ENCODE measurements around the gene SETBP1.

The SETBP1 gene

DNA sequence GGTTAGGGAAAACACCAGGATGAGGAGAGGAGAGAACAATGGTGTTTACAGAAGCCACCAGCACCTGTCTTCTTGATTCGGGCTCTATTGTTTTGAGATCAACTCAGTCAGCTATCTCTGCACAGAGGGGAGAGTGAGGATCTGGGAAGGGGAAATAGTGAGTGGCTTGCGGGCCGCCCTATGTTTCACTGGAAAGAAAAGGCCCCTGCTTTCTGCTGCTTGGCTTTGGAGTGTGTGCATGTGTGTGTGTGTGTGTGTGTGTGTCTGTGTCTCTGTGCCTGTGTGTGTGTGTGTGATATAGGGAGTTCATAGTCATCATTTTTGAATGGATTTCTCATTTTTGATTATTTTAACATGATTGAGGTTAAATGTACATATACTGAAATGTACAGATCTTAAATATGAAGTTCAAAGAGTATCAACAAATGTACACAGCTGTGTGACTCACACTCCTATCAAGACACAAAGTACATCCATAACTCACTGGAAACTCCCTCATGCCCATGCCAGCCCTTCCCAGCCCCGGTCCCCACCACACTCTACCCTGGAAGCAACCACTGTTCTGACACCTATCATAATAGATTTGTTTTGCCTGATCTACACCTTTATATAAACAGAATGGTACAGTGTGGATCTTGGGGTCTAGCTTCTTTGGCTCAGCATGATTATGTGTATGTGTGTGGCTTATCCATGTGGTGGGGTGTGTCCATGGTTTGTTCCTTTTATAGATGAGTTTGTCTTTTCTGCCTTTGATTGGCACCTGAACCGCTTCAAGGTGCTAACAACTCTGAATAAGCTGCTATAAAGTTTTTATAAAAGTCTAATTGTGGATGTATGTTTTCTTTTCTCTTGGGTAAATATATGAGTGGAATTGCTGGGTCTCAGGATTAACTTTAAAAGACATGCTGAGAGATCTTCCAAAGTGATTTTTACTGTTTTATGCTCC is 258.3 kb downstream of the SETBP1 start:
- DNase-seq (ENCODE audit: low read depth) = no peak

DNA sequence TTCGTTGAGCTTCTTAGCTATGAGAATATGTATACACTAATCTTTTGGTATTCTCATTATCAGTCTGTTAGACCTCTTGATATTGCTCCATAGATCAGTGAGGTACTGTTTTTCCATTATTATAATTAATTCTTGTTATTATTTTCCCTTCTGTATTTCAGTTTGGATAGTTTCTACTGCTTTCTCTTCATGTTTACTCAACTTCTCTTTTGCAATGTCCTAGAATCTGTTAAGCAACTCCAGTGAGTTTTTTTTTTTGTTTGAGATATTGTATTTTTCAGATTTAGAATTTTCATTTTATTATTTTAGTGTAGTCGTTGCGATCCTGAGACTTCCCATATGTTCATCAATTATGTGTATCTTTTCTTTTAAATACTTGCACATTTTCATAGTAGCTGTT is 260.8 kb downstream of the SETBP1 start:
- no peak for DNase-seq (ENCODE audit: low read depth)

DNA sequence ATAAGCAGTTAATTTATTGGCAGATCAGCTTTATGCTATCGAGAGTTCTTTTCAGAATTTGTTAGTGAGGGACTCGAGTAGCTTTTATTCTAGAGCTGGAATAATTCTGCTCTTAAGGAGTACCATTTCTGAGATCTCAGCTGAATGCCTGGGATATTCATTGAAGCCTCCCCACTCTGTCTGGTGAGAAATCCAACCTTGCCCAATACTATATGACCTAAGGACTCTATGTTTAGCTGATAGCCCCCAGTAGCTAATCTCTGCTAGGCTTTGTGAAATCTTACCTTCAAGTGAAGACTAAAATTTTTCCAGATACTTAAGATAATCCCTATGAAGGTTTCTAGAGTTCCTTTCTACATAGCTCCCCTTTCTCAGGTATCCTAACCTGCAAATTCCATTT is 261.4 kb downstream of the SETBP1 start:
- DNase-seq (ENCODE audit: low read depth) = no peak

DNA sequence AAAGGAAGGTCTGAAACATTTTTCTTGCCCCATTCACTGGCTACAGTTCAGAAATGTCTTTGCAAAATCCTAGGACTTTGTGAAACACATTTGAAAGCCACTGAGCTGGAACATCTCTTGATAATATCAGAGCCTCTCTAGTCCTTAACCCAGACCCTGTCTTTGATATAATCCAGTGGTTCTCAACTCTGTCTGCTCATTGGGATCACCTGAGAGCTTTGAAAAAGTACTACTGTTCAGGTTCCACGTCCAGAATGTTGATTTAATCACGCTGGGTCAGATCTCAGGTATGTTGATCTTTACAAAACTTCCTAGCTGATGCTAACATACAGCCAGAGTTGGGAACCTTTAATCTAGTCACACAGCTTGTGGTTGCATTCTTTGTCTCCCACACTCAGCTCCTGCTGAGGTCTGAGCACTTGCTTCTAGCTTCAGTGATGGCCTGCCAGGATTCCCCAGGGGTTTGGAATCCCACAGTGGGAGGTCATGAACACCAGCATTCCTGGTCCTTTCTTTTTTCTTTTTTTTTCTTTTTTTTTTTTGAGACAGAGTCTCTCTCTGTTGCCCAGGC is 262.7 kb downstream of the SETBP1 start:
- DNase-seq (ENCODE audit: low read depth) = no peak

DNA sequence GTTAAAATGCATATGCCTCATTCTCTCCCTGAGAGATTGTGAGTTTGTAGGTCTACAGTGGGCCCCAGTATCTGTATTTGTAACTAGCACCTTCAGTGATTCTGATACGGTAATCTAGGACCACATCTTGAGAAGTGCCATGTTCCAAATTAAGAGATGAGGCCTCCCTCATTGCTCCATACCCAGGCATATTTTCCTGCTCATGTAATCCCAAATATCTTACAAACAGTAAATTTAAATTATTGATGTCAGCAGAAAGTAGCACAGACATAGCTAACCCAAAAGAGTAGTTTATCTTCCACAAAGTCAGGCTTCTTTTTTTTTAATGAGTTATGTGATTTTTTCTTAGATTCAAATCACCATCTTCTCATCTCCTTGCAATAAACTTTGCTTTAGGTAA is 263.8 kb downstream of the SETBP1 start:
- DNase-seq (ENCODE audit: low read depth) = no peak

DNA sequence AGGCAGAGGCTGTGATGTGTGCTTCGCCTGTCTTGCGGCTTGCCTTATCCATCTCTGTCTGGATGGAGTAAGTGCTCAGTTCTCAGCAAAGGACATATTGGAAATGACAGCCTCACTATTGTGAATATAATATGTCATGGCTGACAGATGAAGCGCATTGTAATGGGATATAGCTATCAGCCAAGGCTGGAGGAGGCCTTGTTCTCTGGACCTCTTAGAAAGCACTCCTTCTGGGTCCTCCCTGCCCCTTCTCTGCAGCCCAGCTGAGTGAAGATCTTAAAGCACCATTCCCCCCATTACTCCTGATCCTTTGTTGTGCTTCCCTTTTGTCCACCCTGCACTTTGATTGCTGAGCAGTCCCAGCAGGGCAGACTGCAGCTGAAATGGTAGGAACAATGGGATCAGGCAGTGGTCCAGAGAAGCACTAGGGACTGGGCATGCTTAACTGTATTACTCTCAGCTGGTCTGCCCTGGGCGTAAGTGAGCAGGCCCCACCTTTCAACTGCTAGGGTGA is 265.3 kb downstream of the SETBP1 start:
- DNase-seq (ENCODE audit: low read depth) = no peak

DNA sequence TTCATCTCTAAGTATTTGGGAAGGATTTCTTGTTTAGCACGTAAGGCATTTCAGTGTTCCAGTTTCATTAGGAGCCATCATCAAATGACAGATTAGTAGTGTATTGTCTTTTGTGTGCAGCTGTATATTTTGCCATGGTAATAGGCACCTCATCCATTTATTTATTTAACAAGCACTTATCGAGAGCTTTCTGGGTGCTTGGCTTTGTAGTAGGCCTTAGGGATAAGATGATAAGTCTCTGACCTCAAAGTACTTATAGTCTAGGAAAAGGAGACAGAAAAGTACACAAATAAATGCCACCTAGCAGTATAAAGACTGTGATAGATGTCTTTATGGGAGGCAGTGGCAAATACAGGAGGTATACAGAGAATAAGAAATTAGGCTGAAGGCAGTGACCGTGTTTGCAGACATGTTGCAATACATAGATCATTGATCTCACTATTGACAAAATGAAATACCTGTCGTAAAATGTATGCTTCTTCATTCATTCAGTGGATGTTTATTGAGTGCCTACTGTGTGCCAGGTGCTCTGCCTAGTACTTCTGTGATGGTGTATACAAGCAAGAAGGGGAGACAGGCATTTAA is 265.9 kb downstream of the SETBP1 start:
- DNase-seq (ENCODE audit: low read depth) = no peak

DNA sequence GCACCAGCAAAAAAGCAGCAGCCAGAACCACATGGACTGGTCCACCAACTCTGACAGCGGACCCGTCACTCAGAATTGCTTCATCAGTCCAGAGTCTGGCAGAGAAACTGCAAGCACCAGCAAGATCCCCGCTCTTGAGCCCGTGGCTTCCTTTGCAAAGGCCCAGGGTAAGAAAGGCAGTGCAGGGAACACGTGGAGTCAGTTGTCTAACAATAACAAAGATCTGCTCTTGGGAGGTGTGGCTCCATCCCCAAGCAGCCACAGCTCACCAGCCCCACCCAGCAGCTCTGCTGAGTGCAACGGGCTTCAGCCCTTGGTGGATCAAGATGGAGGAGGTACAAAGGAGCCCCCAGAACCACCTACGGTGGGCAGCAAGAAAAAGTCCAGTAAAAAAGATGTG is 269.3 kb downstream of the SETBP1 start:
- DNase-seq (ENCODE audit: low read depth) = no peak

DNA sequence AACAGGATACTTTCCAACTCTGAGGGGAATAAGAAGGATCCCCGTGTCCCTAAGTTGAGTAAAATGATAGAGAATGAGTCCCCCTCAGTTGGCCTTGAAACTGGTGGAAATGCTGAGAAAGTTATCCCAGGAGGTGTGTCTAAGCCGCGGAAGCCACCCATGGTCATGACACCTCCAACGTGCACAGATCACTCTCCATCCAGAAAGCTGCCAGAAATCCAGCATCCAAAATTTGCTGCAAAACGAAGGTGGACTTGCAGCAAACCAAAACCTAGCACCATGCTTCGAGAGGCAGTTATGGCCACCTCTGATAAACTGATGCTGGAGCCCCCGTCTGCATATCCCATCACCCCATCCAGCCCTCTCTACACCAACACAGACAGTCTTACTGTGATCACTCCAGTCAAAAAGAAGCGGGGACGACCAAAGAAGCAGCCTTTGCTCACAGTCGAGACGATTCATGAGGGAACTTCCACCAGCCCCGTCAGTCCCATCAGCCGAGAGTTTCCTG is 270.1 kb downstream of the SETBP1 start:
- no peak for DNase-seq (ENCODE audit: low read depth)

DNA sequence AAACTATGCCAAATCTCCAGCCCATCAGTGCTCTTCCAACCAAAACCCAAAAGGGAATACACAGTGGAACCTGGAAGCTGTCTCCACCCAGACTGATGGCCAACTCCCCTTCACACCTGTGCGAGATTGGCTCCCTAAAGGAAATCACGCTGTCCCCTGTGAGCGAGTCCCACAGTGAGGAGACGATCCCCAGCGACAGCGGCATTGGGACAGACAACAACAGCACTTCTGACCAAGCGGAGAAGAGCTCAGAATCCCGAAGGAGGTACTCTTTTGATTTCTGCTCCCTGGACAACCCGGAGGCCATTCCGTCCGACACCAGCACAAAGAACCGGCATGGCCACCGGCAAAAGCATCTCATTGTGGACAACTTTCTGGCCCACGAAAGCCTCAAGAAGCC is 271.1 kb downstream of the SETBP1 start:
- DNase-seq (ENCODE audit: low read depth) = no peak

DNA sequence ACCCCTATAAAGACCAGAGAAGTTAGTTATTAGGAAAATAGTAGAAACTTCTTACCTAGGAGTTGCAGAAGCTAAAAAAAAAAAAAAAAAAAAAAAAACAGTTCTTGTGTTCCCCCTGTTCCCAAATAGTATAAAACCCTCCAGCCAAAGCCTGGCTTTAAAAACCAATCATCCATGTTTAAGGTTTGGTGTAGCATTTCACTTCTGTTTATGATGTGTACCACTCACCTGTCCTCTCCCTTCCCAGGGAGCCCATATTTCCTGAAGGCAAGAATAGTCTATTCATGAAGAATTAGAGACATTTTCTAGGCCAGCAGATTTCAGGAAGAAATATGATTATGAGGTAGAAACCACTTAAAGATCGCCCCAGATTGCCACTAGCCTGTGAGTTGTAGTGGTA is 273.6 kb downstream of the SETBP1 start:
- DNase-seq (ENCODE audit: low read depth) = no peak

DNA sequence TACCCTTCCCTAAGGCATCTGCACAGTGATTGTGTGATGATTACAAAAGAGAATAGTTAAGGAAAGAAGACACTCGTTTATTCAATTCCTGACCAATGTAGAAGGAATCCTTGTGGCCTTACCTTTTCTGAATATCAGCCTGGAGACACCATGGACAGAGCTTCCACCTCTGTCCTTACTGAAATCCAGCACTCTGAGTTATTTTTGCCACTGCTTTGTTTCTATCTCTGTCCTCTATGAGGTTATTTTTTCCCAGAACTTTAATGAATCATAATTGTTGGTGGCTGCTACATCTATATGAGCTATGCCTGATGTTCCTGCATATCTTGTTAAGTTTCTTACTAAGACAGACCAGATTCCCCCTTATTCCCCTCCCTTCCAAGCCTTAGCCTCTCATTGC is 275.1 kb downstream of the SETBP1 start:
- no peak for DNase-seq (ENCODE audit: low read depth)

DNA sequence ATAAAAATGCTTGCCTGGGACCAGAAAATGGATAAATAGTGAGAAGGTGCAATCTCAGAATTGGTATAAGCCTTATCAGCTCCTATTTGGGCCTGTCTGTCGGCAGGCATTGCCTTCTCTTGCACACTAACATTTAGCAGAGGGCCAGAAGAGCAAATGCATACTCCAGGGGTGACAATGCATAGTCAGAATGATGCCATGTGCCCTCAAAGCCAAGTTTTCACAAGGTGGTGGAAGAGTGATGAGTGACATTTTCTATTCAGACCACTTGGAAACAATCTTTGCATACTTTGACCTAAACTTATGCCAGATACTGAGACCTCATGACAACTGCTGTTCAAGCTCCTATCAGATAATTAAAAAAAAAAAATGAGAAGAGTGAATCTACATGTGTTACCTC is 276.3 kb downstream of the SETBP1 start:
- no peak for DNase-seq (ENCODE audit: low read depth)

DNA sequence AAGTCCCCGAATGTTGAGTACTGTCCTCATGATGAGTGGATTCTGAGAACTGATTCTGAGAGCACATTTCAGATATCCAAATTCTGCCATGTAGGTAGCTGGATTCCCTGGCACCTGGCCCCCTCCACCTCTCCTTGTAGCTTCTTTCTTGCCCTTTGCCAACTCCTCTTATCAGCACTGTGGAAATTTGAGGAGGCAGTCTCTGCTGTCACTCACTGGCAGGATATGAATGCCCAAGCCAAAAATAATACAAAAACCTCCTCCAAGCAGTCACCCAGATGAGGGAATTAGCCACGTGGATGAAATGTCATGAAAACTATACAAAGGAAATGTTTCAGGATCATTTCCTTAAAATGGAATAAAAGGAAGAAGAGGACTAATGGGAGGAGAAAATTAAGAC is 276.8 kb downstream of the SETBP1 start:
- no peak for DNase-seq (ENCODE audit: low read depth)

DNA sequence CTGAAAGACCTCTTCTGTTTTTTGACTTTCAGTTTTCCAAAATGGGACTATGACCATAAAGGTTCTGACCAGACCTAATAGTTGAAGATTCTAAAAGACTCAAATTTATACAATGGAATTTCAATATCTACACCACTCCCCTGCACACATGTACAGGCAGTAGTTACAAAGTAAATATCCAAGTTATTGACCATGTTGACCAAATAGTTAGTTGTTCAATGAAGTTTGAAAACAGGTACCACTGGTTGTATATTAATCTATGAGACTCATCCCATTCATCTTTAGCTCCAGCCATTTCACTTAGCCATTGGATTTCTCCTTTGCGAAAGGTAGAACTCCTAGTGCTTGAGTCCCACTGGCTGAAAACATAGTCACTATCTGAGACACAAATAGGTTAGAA is 277.4 kb downstream of the SETBP1 start:
- DNase-seq (ENCODE audit: low read depth) = no peak

DNA sequence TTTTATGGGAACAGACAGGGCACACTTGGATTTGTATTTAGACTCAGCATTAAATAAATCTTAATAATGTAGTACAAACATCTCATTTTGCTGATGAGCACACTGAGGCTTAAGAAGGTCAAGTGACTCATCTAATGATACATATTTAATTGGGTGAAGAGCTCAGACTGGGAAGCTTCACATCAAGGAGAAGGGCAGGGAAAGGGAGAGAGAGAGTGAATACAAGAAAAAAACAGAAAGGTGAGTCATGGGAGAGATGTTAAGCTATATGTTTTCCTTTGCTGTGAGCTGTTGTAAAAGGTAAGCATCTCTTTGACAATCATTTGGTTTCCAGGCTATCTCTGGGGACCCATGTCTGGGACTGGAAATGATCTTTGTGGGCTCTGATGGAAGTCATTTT is 277.8 kb downstream of the SETBP1 start:
- no peak for DNase-seq (ENCODE audit: low read depth)

DNA sequence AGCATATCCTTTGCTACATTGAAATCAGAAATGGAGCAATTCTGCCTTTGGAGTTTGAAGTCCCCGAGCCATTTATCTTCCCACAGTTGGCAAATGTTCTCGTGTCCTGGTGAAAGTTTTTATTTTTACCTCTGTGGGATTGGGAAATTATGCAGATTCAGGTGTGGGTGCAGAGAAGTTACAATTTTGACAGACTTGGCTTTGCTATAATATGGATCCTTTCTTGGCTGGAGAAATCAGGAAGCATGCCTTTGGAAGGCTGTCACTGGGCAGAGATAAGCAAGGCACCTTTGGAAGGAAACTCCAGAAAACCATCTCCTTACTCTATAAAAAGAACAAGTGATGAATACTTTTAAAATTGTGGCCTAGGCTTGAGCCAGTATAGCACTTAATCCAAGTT is 278.3 kb downstream of the SETBP1 start:
- DNase-seq (ENCODE audit: low read depth) = no peak

DNA sequence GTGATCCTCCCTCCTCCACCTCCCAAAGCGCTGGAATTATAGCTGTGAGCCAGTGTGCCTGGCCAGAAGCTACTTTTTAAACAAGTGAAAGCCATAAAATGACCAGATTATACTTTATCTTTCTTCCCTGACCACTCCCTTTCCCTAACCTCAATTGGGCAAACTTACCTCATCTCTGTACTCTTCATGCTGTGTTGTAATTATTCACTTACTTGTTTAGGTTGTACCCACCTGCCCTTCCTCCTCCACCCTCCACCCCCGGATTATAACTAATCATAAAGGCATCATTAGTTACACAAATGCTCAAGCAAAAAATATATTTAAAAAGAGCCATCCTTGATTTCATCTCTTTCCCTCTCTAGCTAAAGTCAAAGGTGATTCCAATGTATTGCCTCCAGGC is 279.9 kb downstream of the SETBP1 start:
- DNase-seq (ENCODE audit: low read depth) = no peak

DNA sequence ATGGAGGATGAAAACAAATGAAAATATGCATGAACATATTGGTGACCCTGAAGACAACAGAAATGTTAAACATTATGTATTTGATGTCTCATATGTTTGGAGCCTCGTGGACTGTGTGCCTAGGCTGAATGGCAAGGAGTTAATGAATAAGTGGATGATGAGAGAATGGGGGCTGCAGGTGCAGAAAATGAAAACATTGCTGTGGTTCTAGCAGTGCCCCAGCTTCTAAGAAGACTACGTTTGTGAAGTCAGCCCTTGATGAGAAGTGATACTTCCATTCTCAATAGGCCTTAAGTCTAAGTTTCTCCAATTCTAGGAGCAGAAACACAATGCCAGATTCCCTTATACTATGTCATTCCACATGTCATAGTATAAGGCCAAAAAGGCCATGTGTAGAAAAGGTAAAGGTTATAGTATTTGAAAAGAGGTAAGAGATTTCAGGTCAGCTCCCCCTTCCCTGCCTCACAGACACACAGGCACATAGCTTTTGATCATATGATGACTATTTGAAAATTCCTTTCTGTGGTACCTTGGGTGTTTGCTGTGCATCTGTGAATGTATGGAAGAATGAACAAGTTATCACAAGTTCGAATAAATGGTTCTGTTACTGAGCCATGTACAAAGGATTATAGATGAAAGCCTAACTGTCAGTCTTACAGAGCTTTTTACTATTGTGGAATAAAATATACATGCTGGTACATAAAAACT is 280.8 kb downstream of the SETBP1 start:
- no peak for DNase-seq (ENCODE audit: low read depth)

DNA sequence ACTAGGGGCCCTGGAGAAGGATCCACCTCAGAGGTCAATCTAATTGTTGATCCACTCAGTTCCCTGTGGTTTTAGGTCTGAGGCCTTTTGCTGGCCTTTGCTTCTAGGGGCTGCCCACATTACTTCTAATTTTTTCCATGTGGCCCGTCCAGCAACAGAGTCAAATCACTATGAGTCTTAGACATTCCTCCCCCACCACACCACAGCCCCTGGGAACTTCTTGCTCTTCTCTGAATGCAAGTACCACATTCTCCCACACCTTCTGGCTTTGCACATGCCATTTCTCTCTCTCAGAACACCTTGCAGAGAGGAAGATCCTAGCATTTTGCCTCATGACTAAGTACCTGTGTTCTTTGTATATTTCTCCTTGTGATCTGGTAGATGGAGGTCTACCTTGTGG is 286.9 kb downstream of the SETBP1 start:
- no peak for DNase-seq (ENCODE audit: low read depth)

DNA sequence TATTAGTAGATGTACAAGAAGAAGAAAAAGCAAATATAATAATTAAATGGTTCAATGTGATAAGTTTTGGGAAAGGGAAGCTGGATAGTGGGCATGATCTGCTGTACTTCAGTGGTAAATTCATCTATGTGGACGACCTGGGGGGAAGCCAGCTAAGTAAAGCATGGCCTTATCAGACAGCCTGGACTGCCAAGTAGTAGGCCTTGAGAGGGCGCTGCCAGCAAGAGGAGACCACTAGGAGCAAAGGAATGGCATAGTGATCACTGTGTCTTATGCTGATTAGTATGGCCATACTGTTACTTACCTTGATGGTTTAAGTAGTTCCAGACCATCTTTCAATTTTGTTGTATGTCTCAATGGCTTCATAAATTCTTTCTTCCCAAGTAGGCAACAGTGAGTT is 287.6 kb downstream of the SETBP1 start:
- no peak for DNase-seq (ENCODE audit: low read depth)

DNA sequence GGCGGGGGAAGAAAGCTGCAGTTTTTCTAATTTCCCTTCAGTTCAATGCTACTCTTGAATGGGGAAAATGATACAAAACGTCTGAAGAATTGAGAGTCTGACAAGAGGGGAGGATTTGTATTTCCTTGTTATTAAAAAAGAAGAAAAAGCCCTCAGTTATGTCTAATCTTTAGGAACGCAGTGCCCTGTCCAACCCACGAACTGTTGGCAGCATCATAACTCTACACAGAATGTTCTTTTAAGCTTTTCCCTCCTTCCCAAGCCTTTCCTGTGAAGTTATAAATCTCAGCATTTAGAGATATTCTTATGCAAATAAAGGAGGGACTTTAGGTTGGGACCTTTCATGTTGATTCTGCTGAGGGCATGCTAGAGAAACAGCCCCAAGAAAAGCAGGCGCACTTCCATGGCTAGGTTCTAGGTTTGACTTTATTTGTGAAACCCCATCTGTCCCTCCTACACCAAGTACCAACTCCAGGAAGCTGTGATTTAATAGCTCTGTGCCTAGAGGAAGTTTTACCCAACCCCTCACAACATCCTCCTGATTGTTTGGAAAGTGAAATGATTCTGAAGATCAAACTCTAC is 288.6 kb downstream of the SETBP1 start:
- no peak for DNase-seq (ENCODE audit: low read depth)

All from T follicular helper cell (primary cell).